Caco-2 (cell line): Measurements from ENCODE around the gene HMSD. TPM values are rescaled to one million over a fixed set of nuclear protein-coding genes. Genes with fewer than 3 reads are reported as not detected.

ENCODE experiments used
- BruUV-seq: library from RNA; stranded (reverse); fragments of 400-500 nt; replicated peaks from 2 replicates; lab custom pipeline; 2021; lab: Mats Ljungman, UMichigan
- CTCF ChIA-PET: fragments of 300-600 bp; sonication (Branson Sonifier 250); formaldehyde crosslinking; loops from one replicate; lab custom pipeline; 2022; ENCODE audit warnings: antibody characterized with exemption; lab: Charles Lee
- POLR2A ChIA-PET: fragments of 300-600 bp; sonication (Branson Sonifier 250); formaldehyde crosslinking; loops from one replicate; lab custom pipeline; 2022; ENCODE audit warnings: antibody characterized with exemption; lab: Charles Lee
- DNase-seq, 2 experiments: peaks; one replicate each; pipeline versions ENCODE4 v3.0.0 to v3.0.0-alpha.2; 2020 to 2022
- H3K27me3 ChIP-seq: replicated peaks from 2 replicates; pipeline ENCODE4 v1.6.0; 2011; ENCODE audit warnings: low read length; ENCODE audit not compliant: control insufficient read depth, insufficient read depth
- H3K36me3 ChIP-seq: 2 replicates; pipeline ENCODE4 v1.5.1; 2011; ENCODE audit warnings: low read length; ENCODE audit not compliant: control insufficient read depth, insufficient read depth
- H3K4me1 ChIP-seq: fragments of 250-450 bp; sonication (Bioruptor Pico); 2 replicates; pipeline ENCODE4 v1.5.1; 2020; ENCODE audit warnings: mild to moderate bottlenecking
- H3K4me3 ChIP-seq: 2 replicates; pipeline ENCODE4 v1.5.1; 2011; ENCODE audit warnings: low read depth, mild to moderate bottlenecking, control low read depth, low read length
- H3K9me3 ChIP-seq: fragments of 250-450 bp; sonication (Bioruptor Pico); 2 replicates; pipeline ENCODE4 v1.5.1; 2020; ENCODE audit warnings: mild to moderate bottlenecking, moderate library complexity
- H3K27ac Mint-ChIP-seq: one replicate; pipeline ENCODE4 v1.8.0; 2022; ENCODE audit warnings: mixed read lengths; ENCODE audit not compliant: unreplicated experiment
- H3K27me3 Mint-ChIP-seq: one replicate; pipeline ENCODE4 v1.8.0; 2022; ENCODE audit warnings: mixed read lengths; ENCODE audit not compliant: insufficient read depth, unreplicated experiment
- H3K36me3 Mint-ChIP-seq: one replicate; pipeline ENCODE4 v1.8.0; 2022; ENCODE audit warnings: mild to moderate bottlenecking, mixed read lengths; ENCODE audit not compliant: insufficient read depth, unreplicated experiment
- H3K4me1 Mint-ChIP-seq: one replicate; pipeline ENCODE4 v1.8.0; 2022; ENCODE audit warnings: low read depth, mixed read lengths; ENCODE audit not compliant: unreplicated experiment
- H3K4me3 Mint-ChIP-seq: one replicate; pipeline ENCODE4 v1.8.0; 2022; ENCODE audit warnings: mild to moderate bottlenecking, moderate library complexity, mixed read lengths; ENCODE audit not compliant: unreplicated experiment
- H3K9me3 Mint-ChIP-seq: one replicate; pipeline ENCODE4 v1.8.0; 2022; ENCODE audit warnings: mixed read lengths; ENCODE audit not compliant: unreplicated experiment
- CTCF ChIP-seq, 2 experiments: fragments of 200-600 bp in 1 of 2; IDR thresholded peaks; 1 replicate in 1 of 2; 2 replicates in 1 of 2; pipeline versions ENCODE4 v1.5.1 to v1.8.0; 2011 to 2022; ENCODE audit warnings: antibody characterized with exemption in 1 of 2, control low read depth in 1 of 2, inconsistent platforms in 1 of 2, low read depth in 1 of 2, low read length in 1 of 2, mild to moderate bottlenecking in 1 of 2, moderate library complexity in 1 of 2; ENCODE audit not compliant: insufficient read depth in 1 of 2, severe bottlenecking in 1 of 2, unreplicated experiment in 1 of 2
- intact Hi-C: fragments of 100-400 bp; cut with micrococcal nuclease; formaldehyde crosslinking; loops from one replicate; pipeline ENCODE4 v1.10.0; 2022; ENCODE audit not compliant: unreplicated experiment
- total RNA-seq: library from RNA; stranded (reverse); gene quantifications from 2 replicates; pipeline ENCODE4 v1.2.3, GENCODE V29; 2022

HMSD gene
- total RNA-seq, 1 experiment from 2014 or later, result not detected

- Mint-ChIP-seq H3K9me3 (no peaks in the 10 kb centered on the region), H3K36me3 (no peaks in the 10 kb centered on the region), H3K4me1 (no peaks in the 10 kb centered on the region), H3K27me3 (peaks cover 7% of the 10 kb centered on the region), H3K27ac (no peak overlapping the region), H3K4me3 (no peak overlapping the region)
- no TSS peak for BruUV-seq
- Histone ChIP-seq H3K27me3 (no peaks in the 10 kb centered on the region), H3K4me3 (no peak overlapping the region), H3K4me1 (no peaks in the 10 kb centered on the region), H3K36me3 (no peaks in the 10 kb centered on the region), H3K9me3 (no peaks in the 10 kb centered on the region)
- CTCF ChIA-PET, result interaction anchor here (0.8 kb wide), 1 partner anchor 31 kb away, joined by 5 read pairs; no protein-coding TSS in a partner anchor
- intact Hi-C loops, result loop anchor here (1.0 kb wide), 3 partner anchors 12 to 31 kb away; no protein-coding TSS in a partner anchor
- peak; percentile 31 to 61 for TF ChIP-seq CTCF (IDR thresholded peaks at IDR 0.05; ENCODE audit: insufficient read depth in 1 of 2, low read depth in 1 of 2, low read length in 1 of 2, severe bottlenecking in 1 of 2, unreplicated experiment in 1 of 2)
- POLR2A ChIA-PET, result no interaction called here
- peak; percentile 30 to 37 for DNase-seq
Measured at GRCh38 chr18:63963615-63964256, 14.6 kb downstream of the HMSD start.

DNA sequence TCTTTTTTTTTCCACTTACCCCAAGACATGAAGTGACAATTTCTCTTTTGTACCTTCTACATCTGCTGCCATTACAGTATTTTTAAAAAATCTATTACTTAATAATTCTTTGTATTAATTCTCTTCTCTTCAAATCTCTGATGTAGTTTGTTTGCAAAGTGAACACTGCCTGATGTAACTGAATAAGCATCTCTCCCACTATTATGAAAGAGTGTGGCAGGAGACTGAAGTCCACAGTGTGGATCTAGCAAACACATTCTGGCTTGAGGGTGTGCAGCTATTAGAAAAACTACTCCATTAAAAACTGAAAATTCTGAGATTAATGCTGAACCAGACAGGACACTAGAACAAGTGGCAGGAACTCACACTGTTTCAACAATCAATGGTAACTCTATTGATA is 15.8 kb downstream of the HMSD start:
- no peaks in the 10 kb centered on the region for H3K27me3 ChIP-seq
- H3K36me3 ChIP-seq, result no peaks in the 10 kb centered on the region
- no peak for TF ChIP-seq CTCF (IDR thresholded peaks at IDR 0.05; ENCODE audit: insufficient read depth in 1 of 2, low read depth in 1 of 2, low read length in 1 of 2, severe bottlenecking in 1 of 2, unreplicated experiment in 1 of 2)
- Mint-ChIP-seq H3K4me3 (no peak overlapping the region), H3K9me3 (no peaks in the 10 kb centered on the region), H3K27ac (no peak overlapping the region), H3K36me3 (peaks cover 3% of the 10 kb centered on the region), H3K27me3 (peaks cover 7% of the 10 kb centered on the region), H3K4me1 (peaks cover 9% of the 10 kb centered on the region)
- no peaks in the 10 kb centered on the region for H3K4me1 ChIP-seq
- H3K4me3 ChIP-seq, result no peak overlapping the region
- DNase-seq, result no peak
- intact Hi-C loops, result no loop called here
- CTCF ChIA-PET, result no interaction called here
- no TSS peak for BruUV-seq
- POLR2A ChIA-PET, result no interaction called here
- no peaks in the 10 kb centered on the region for H3K9me3 ChIP-seq

- peaks cover 7% of the 10 kb centered on the region for H3K36me3 Mint-ChIP-seq
- POLR2A ChIA-PET, result no interaction called here
- no peaks in the 10 kb centered on the region for H3K36me3 ChIP-seq
- H3K9me3 Mint-ChIP-seq, result no peaks in the 10 kb centered on the region
- BruUV-seq, result no TSS peak
- CTCF ChIA-PET, result no interaction called here
- H3K4me3 ChIP-seq, result no peak overlapping the region
- H3K27ac Mint-ChIP-seq, result no peak overlapping the region
- no peaks in the 10 kb centered on the region for H3K9me3 ChIP-seq
- no peak for TF ChIP-seq CTCF (IDR thresholded peaks at IDR 0.05; ENCODE audit: insufficient read depth in 1 of 2, low read depth in 1 of 2, low read length in 1 of 2, severe bottlenecking in 1 of 2, unreplicated experiment in 1 of 2)
- DNase-seq, result no peak
- H3K4me1 Mint-ChIP-seq, result peaks cover 9% of the 10 kb centered on the region
- H3K4me1 ChIP-seq, result no peaks in the 10 kb centered on the region
- intact Hi-C loops, result no loop called here
- no peaks in the 10 kb centered on the region for H3K27me3 ChIP-seq
- no peak overlapping the region for H3K4me3 Mint-ChIP-seq
- H3K27me3 Mint-ChIP-seq, result peaks cover 7% of the 10 kb centered on the region
Measured at GRCh38 chr18:63965716-63966330, 16.7 kb downstream of the HMSD start.
